ENCODE results near the gene TOM1L2. TPM values are rescaled to one million over a fixed set of nuclear protein-coding genes. Genes with fewer than 3 reads are reported as not detected.

TOM1L2 gene
- total and polyA plus RNA-seq, 2 experiments from 2014 or later: 25.5 to 31.0 TPM

DNA sequence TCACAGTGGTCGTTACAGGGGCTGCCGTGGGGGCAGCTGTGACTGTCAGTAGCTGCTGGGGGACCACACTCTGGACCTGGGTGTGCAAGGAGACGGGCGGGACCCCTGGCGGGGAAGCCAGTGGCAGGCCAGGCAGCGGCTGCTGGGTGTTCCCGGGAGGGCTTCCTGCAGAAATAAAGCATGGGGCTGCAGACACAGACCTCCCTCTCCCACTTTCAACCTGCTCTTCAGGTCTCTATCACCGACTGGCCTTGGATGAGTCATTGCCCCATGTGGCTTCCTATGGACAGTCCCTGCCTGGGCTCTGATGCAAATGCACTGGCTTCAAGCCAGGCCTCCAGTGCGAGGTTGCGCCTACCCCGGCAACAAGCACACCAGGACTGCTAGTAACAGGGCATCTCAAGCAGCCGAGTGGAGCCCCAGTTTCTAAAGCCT, 152.6 kb downstream of the TOM1L2 start:
- H3K4me3 ChIP-seq: no peak overlapping the region
- H3K4me2 ChIP-seq (ENCODE audit: unreplicated experiment): no peak overlapping the region
- H3K9ac ChIP-seq: no peak overlapping the region
- peak; percentile 92 for DNase-seq
- H3F3A ChIP-seq (ENCODE audit: insufficient read depth): no peaks in the 10 kb centered on the region
- no peak overlapping the region for H2AFZ ChIP-seq
- no peak overlapping the region for H3K27ac ChIP-seq
- H3K36me3 ChIP-seq (ENCODE audit: low read depth): peaks cover 3% of the 10 kb centered on the region; the same call in 1 of the 2 replicates
- H3K4me1 ChIP-seq (ENCODE audit: insufficient read depth): peaks cover 26% of the 10 kb centered on the region
- in situ Hi-C loops (cut with MboI): loop anchor here (5.0 kb wide), 1 partner anchor 38 kb away; no protein-coding TSS in a partner anchor
- no peaks in the 10 kb centered on the region for H3K9me2 ChIP-seq (ENCODE audit: insufficient read depth)
- no peaks in the 10 kb centered on the region for H3K9me3 ChIP-seq (ENCODE audit: low read depth)
- WGBS, 2 experiments (ENCODE audit: low coverage in 1 of 2, low lambda C conversion rate in 2 of 2, missing lambda C conversion rate in 2 of 2): 59 to 66% methylated on average over 12 of the region's 12 CpGs
- no peaks in the 10 kb centered on the region for H3K27me3 ChIP-seq (replicated peaks; ENCODE audit: insufficient read depth)
- no peak for TF ChIP-seq EZH2 (IDR thresholded peaks at IDR 0.05; ENCODE audit: insufficient read depth, poor library complexity, severe bottlenecking)
- TF ChIP-seq EZH2phosphoT487 (IDR thresholded peaks at IDR 0.05; ENCODE audit: insufficient read depth, low read depth): no peak
- peaks cover 16% of the 10 kb centered on the region for H3K79me2 ChIP-seq (ENCODE audit: insufficient read depth)
- H4K20me1 ChIP-seq (ENCODE audit: insufficient read depth): no peaks in the 10 kb centered on the region

DNA sequence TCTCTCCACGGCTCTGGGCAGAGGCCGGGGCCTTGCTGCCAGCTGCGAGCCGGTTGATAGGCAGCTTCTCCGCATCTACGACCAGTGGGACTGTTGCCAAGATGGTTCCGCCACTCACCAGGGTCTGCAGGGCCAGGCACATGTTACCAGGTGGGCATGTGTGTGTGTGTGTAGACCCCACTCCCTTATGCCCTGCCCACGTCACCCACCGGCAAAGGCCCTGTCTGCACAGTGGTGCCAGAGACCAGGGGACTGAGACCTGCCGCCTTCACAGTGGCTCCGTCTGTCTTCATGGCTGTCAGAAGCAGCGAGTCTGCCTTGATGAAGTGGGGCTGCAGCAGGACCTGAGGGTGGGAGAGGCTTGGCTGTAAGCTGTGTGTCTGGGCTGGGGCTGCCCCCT, 153.1 kb downstream of the TOM1L2 start:
- no peak for DNase-seq
- Histone ChIP-seq H3K9me3 (ENCODE audit: low read depth) (no peaks in the 10 kb centered on the region), H3K27ac (no peak overlapping the region), H3K4me1 (ENCODE audit: insufficient read depth) (peaks cover 21% of the 10 kb centered on the region), H3K36me3 (ENCODE audit: low read depth) (peaks cover 3% of the 10 kb centered on the region; the same call in 1 of the 2 replicates), H3F3A (ENCODE audit: insufficient read depth) (no peaks in the 10 kb centered on the region), H2AFZ (no peak overlapping the region), H3K27me3 (replicated peaks; ENCODE audit: insufficient read depth) (no peaks in the 10 kb centered on the region), H4K20me1 (ENCODE audit: insufficient read depth) (no peaks in the 10 kb centered on the region), H3K79me2 (ENCODE audit: insufficient read depth) (peaks cover 12% of the 10 kb centered on the region), H3K4me2 (ENCODE audit: unreplicated experiment) (no peak overlapping the region), H3K4me3 (no peak overlapping the region), H3K9ac (no peak overlapping the region), H3K9me2 (ENCODE audit: insufficient read depth) (no peaks in the 10 kb centered on the region)
- in situ Hi-C loops (cut with MboI): loop anchor here (5.0 kb wide), 1 partner anchor 38 kb away; no protein-coding TSS in a partner anchor
- TF ChIP-seq EZH2 (IDR thresholded peaks at IDR 0.05; ENCODE audit: insufficient read depth, poor library complexity, severe bottlenecking) (no peak), EZH2phosphoT487 (IDR thresholded peaks at IDR 0.05; ENCODE audit: insufficient read depth, low read depth) (no peak)
- 90 to 93% methylated on average over 12 of the region's 12 CpGs for WGBS, 2 experiments (ENCODE audit: low coverage in 1 of 2, low lambda C conversion rate in 2 of 2, missing lambda C conversion rate in 2 of 2)

DNA sequence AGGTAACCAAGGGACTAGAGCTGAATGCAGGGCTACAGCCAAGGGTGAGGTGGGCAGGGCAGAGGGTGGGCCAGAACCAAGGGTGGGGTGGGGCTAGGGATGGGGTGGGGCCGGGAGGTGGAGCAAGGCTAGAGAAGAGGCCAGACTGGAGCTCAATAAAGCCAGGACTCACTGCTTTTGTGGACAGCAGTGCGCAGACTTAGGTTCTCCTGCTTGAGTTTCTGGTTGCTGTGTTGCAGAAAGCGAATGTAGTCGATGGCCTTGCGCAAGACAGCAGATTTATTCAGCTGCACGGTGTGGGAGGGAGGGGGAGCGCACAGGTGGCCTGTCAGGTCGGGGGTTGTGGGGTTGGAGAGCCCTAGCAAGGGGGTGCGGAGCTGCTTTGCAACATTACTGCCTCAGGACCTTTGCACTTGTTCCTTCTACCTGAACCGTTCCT, 154.1 kb downstream of the TOM1L2 start:
- TF ChIP-seq EZH2 (IDR thresholded peaks at IDR 0.05; ENCODE audit: insufficient read depth, poor library complexity, severe bottlenecking) (no peak), EZH2phosphoT487 (IDR thresholded peaks at IDR 0.05; ENCODE audit: insufficient read depth, low read depth) (no peak)
- no peaks in the 10 kb centered on the region for H3K27me3 ChIP-seq (replicated peaks; ENCODE audit: insufficient read depth)
- no peak overlapping the region for H3K4me2 ChIP-seq (ENCODE audit: unreplicated experiment)
- in situ Hi-C loops (cut with MboI): loop anchor here (5.0 kb wide), 1 partner anchor 39 kb away; no protein-coding TSS in a partner anchor
- no peak overlapping the region for H3K9ac ChIP-seq
- 63 to 72% methylated on average over 7 to 10 of the region's 10 CpGs for WGBS, 2 experiments (ENCODE audit: low coverage in 1 of 2, low lambda C conversion rate in 2 of 2, missing lambda C conversion rate in 2 of 2)
- peak; percentile 68 for DNase-seq
- H3K79me2 ChIP-seq (ENCODE audit: insufficient read depth): peaks cover 9% of the 10 kb centered on the region; the same call in 1 of the 2 replicates
- no peaks in the 10 kb centered on the region for H3K9me3 ChIP-seq (ENCODE audit: low read depth)
- H3K4me3 ChIP-seq: no peak overlapping the region
- H3K36me3 ChIP-seq (ENCODE audit: low read depth): peaks cover 3% of the 10 kb centered on the region; the same call in 1 of the 2 replicates
- no peaks in the 10 kb centered on the region for H3K9me2 ChIP-seq (ENCODE audit: insufficient read depth)
- H3F3A ChIP-seq (ENCODE audit: insufficient read depth): no peaks in the 10 kb centered on the region
- H3K4me1 ChIP-seq (ENCODE audit: insufficient read depth): peaks cover 17% of the 10 kb centered on the region
- no peak overlapping the region for H3K27ac ChIP-seq
- no peak overlapping the region for H2AFZ ChIP-seq
- H4K20me1 ChIP-seq (ENCODE audit: insufficient read depth): no peaks in the 10 kb centered on the region

DNA sequence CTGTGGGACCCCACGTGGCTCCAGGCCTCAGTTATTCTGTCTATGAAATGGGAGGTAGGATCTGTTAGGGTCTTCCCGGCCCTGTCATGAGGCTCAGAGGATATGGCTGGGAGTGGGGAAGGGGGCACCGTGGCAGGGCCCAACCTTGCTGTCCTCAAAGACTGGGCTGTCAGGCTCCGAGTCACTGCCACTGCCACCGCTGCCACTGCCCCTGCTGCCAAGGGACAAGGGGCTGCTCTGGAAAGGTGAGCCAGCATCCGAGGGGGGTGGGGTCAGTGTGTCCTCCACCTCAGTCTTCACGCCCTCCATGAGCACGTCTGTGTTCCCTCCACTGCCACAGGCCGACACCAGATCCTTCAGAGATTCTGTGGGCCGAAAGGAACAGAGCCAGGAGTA, 154.7 kb downstream of the TOM1L2 start:
- Histone ChIP-seq H3K4me1 (ENCODE audit: insufficient read depth) (peaks cover 12% of the 10 kb centered on the region), H3K36me3 (ENCODE audit: low read depth) (peaks cover 3% of the 10 kb centered on the region; the same call in 1 of the 2 replicates), H3K27ac (no peak overlapping the region), H3K4me2 (ENCODE audit: unreplicated experiment) (no peak overlapping the region), H3K9me3 (ENCODE audit: low read depth) (no peaks in the 10 kb centered on the region), H3K4me3 (no peak overlapping the region), H3K79me2 (ENCODE audit: insufficient read depth) (peaks cover 9% of the 10 kb centered on the region; the same call in 1 of the 2 replicates), H4K20me1 (ENCODE audit: insufficient read depth) (no peaks in the 10 kb centered on the region), H2AFZ (no peak overlapping the region), H3K27me3 (replicated peaks; ENCODE audit: insufficient read depth) (no peaks in the 10 kb centered on the region), H3K9ac (no peak overlapping the region), H3F3A (ENCODE audit: insufficient read depth) (no peaks in the 10 kb centered on the region; the same call in 1 of the 2 replicates), H3K9me2 (ENCODE audit: insufficient read depth) (no peaks in the 10 kb centered on the region)
- 85 to 92% methylated on average over 9 to 10 of the region's 10 CpGs for WGBS, 2 experiments (ENCODE audit: low coverage in 1 of 2, low lambda C conversion rate in 2 of 2, missing lambda C conversion rate in 2 of 2)
- no peak for TF ChIP-seq EZH2phosphoT487 (IDR thresholded peaks at IDR 0.05; ENCODE audit: insufficient read depth, low read depth)
- TF ChIP-seq EZH2 (IDR thresholded peaks at IDR 0.05; ENCODE audit: insufficient read depth, poor library complexity, severe bottlenecking): no peak
- DNase-seq: no peak
- in situ Hi-C loops (cut with MboI): loop anchor here (5.0 kb wide), 1 partner anchor 40 kb away; no protein-coding TSS in a partner anchor
